Measurements from ENCODE around the gene OR2AT4.
"Not testable (repeated sequence)": the region's sequence is repeated elsewhere in the genome, so short reads cannot be mapped to it uniquely, and the experiment has no call there.

Gene OR2AT4

DNA sequence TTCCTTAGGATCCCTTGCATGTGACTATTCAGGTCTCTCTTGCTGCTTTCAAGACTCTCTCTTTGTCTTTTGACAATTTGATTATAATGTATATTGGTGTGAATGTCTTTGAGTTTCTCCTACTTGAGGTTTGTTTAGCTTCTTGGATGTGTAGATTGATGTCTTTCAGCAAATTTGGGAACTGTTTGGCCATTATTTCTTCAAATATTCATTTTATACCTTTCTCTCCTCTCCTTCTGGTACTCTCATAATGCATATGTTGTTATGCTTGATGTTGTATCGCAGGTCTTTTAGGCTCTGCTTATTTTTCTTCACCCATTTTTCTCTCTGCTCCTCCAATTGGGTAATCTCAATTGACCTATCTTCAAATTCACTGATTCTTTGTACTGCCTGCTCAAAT lies 44.2 kb downstream of the OR2AT4 start:
- DNase-seq (ENCODE audit: low read depth): no peak
- no peak overlapping the region for H3K4me3 ChIP-seq (ENCODE audit: low read depth, low read length)
- TF ChIP-seq, protein P1, sequence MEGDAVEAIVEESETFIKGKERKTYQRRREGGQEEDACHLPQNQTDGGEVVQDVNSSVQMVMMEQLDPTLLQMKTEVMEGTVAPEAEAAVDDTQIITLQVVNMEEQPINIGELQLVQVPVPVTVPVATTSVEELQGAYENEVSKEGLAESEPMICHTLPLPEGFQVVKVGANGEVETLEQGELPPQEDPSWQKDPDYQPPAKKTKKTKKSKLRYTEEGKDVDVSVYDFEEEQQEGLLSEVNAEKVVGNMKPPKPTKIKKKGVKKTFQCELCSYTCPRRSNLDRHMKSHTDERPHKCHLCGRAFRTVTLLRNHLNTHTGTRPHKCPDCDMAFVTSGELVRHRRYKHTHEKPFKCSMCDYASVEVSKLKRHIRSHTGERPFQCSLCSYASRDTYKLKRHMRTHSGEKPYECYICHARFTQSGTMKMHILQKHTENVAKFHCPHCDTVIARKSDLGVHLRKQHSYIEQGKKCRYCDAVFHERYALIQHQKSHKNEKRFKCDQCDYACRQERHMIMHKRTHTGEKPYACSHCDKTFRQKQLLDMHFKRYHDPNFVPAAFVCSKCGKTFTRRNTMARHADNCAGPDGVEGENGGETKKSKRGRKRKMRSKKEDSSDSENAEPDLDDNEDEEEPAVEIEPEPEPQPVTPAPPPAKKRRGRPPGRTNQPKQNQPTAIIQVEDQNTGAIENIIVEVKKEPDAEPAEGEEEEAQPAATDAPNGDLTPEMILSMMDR (conservative IDR thresholded peaks at IDR 0.05; ENCODE audit: low read depth, low read length): no peak

DNA sequence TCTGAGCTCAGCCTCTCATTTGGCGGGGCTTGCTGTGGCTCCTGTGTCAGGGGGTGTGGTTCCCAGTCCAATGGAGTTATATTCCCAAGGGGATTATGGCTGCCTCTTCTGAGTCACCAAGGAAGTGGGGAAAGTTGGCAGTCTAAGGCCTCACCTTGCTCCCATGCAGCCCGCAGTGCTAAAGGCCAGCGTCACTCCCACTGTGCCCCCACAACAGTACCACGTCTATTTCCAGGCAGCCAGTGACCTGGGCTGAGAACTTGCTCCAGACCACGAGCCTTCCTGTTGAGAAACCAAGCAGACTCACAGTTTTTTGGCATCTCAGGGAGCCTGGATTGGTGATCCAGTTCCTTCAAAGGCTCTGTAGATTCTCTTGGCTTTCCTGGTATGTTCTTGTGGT lies 45.6 kb downstream of the OR2AT4 start:
- no peak for DNase-seq (ENCODE audit: low read depth)
- H3K4me3 ChIP-seq (ENCODE audit: low read depth, low read length): no peak overlapping the region
- TF ChIP-seq, protein P1 (conservative IDR thresholded peaks at IDR 0.05; ENCODE audit: low read depth, low read length): no peak

DNA sequence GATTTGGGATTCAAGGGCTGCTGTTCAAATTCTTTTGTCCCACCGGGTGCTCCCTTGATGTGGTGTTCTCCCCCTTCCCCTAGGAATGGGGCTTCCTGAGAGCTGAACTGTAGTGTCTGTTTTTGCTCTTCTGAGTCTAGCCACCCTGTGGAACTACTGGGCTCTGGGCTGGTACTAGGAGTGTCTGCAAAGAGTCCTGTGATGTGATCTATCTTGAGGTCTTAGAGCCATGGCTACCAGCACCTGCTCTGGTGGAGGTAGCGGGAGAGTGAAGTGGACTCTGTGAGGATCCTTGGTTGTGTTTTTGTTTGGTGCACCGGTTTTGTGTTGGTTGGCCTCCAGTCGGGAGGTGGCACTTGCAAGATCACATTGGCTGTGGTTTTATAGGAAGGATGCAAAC lies 46.2 kb downstream of the OR2AT4 start:
- TF ChIP-seq, protein P1 (conservative IDR thresholded peaks at IDR 0.05; ENCODE audit: low read depth, low read length): no peak
- DNase-seq (ENCODE audit: low read depth): no peak
- H3K4me3 ChIP-seq (ENCODE audit: low read depth, low read length): no peak overlapping the region

DNA sequence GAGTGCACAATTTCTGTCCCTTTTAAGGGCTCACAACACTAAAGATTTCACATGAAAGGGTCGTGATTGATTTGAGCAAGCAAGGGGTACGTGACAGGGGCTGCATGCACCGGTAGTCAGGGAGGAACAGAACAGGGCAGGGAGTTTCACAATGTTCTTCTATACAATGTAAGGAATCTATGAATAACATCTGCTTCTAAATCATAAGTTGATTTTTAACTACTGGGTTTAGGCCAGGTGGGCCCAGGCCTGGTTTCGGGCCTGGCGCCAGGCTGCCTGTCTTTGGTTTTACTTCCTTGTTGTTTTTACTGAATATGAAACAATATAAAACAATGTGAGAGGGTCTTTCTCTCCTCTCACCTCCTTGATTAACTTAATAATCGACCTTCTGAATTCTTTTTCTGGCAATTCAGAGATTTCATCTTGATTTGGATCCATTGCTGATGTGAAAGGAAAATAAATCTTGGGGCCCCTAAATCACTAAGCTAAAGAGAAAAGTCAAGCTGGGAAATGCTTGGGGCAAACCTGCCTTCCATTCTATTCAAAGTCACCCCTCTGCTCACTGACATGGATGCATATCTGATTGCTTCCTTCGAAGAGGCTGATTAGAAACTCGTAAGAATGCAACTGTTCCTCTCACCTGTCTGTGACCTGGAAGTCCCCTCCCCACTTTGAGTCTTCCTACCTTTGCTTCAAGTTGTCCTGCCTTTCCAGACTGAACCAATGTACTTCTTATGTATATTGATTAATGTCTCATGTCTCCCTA lies 47.0 kb downstream of the OR2AT4 start:
- H3K4me3 ChIP-seq (ENCODE audit: low read depth, low read length); DNase-seq (ENCODE audit: low read depth): not testable (repeated sequence)

DNA sequence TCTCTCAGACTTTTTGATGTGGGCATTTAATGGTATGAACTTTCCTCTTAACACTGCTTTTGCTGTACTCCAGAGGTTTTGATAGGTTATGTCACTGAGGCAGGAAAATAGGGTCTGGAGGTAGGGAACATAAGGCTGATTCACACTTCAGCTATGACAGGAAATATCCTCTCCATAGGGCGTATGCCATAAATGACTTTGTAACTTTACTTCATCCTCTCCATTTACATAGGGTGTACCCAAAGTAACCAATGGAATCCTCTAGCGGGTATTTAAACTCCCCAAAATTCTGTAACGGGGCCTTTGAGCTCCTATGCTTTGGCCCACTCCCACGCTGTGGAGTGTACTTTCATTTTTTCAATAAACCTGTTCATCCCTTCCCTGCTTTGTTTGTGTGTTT lies 49.5 kb downstream of the OR2AT4 start:
- H3K4me3 ChIP-seq (ENCODE audit: low read depth, low read length): no peak overlapping the region
- no peak for DNase-seq (ENCODE audit: low read depth)
- TF ChIP-seq, protein P1 (conservative IDR thresholded peaks at IDR 0.05; ENCODE audit: low read depth, low read length): no peak

DNA sequence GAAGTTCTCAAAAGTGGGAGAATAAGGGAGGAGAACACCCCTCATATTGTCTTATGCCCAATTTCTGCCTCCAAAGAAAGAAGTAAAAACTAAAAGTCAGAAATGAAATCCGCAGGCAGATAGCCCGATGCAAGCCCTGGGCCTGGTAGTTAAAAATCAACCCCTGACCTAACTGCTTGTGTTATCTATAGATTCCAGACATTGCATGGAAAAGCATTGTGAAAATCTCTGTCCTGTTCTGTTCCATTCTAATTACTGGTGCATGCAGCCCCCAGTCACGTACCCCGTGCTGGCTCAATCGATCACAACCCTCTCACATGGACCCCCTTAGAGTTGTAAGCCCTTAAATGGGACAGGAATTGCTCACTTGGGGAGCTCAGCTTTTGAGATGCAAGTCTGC lies 50.0 kb downstream of the OR2AT4 start:
- not testable (repeated sequence) for H3K4me3 ChIP-seq (ENCODE audit: low read depth, low read length); DNase-seq (ENCODE audit: low read depth)

DNA sequence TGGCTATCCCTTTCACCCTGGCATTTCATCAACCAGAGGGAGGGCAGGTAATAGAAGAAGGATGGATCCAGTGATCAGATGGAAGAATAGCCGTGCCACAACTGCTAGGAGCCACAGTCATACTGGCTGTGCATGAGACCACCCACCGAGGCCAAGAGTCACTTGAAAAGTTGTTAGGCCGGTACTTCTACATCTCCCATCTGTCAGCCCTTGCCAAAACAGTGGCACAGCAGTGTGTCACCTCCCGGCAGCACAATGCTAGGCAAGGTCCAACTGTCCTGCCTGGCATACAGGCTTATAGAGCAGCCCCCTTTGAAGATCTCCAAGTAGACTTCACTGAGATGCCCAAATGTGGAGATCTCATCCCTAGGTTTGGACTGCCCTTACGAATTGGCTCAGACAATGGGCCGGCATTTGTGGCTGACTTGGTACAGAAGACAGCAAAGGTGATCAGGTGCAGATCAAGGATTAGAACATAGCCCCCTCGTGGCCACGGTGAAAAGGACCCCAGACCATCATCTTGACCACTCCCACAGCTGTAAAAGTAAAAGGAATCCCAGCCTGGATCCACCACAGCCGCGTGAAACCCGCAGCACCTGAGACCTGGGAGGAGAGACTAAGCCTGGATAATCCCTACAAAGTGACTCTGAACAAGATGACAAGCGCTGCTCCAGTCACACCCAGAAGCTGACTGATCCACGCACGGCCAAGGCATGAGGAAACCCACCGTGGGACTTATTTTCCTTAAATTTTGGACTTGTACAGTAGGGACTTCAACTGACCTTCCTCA lies 52.1 kb downstream of the OR2AT4 start:
- H3K4me3 ChIP-seq (ENCODE audit: low read depth, low read length); DNase-seq (ENCODE audit: low read depth): not testable (repeated sequence)

DNA sequence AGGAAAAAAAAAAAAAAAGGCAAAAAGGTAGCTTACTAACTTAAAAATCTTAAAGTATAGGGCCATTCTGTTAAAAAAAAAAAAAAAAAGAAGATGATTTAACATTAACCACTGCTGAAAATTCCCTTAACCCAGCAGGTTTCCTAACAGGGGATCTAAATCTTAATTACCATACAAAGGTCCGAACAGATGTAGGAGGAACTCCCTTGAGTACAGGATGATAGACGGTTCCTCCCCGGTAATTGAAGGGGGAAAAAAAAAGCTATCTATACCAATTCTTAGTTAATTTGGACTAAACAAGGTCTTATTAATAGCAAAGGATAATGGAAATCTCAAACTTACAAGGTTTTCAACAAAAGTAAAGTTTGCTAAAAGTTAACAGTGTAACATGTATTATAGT lies 54.9 kb downstream of the OR2AT4 start:
- H3K4me3 ChIP-seq (ENCODE audit: low read depth, low read length); DNase-seq (ENCODE audit: low read depth): not testable (repeated sequence)

DNA sequence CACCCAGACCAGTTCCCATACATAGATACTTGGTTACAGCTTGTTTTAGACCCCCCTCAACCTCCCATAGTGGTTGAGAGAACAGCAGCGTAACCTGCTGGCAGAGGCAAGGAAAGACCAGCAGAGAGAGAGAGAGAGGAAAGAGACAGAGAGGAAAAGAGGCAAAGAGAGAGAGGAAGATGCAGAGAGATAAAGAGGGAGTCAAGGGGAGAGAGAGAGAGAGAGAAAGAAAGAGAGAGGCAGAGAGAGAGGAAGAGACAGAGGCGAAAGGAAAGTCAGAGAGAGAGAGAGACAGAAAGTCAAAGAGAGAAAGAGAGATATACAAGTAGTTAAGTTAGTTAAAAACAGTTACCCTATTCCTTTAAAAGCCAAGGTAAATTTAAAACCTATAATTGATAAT lies 55.4 kb downstream of the OR2AT4 start:
- H3K4me3 ChIP-seq (ENCODE audit: low read depth, low read length): no peak overlapping the region
- DNase-seq (ENCODE audit: low read depth): no peak

More for the DNA sequence above, 55.4 kb downstream of the OR2AT4 start:
- TF ChIP-seq, protein P1 (conservative IDR thresholded peaks at IDR 0.05; ENCODE audit: low read depth, low read length): no peak
